ENCODE data around the gene DZIP3.

- no peak for TF ChIP-seq POLR2A (IDR thresholded peaks at IDR 0.05; ENCODE audit: extremely low read depth, insufficient read length)
- TF ChIP-seq CTCF (IDR thresholded peaks at IDR 0.05; ENCODE audit: low read depth, low read length) = no peak
- TF ChIP-seq MAX (IDR thresholded peaks at IDR 0.05; ENCODE audit: low read depth, low read length) = no peak
- TF ChIP-seq MYC (IDR thresholded peaks at IDR 0.05; ENCODE audit: low read depth, low read length) = no peak
These were observed 53.0 kb downstream of the DZIP3 start for GRCh38 chr3:108642526-108642925.
